Thoracic aorta (tissue), 2 donors: ENCODE results near the gene CHMP4B. TPM values are rescaled to one million over a fixed set of nuclear protein-coding genes. Genes with fewer than 3 reads are reported as not detected.

ENCODE experiments used
- ATAC-seq: fragments of 150-250 bp; one replicate; pipeline ENCODE4 v1.8.0; 2017; ENCODE audit warnings: low read depth; ENCODE audit not compliant: insufficient number of reproducible peaks, low FRiP score
- DNase-seq: peaks from one replicate; pipeline ENCODE4 v3.0.0-alpha.2; 2020; ENCODE audit warnings: low spot score
- H3K27ac ChIP-seq, 2 donors: fragments of 200-600 bp; sonication (generic); 1 replicate in 1 of 2; 2 replicates in 1 of 2; pipeline ENCODE4 v1.5.1; 2016; ENCODE audit warnings: mild to moderate bottlenecking in 2 of 2, moderate library complexity in 2 of 2
- H3K27me3 ChIP-seq: fragments of 200-600 bp; sonication (generic); replicated peaks from 2 replicates; pipeline ENCODE4 v1.6.0; 2016; ENCODE audit warnings: mild to moderate bottlenecking; ENCODE audit not compliant: insufficient read depth
- H3K36me3 ChIP-seq: fragments of 200-600 bp; sonication (generic); one replicate; pipeline ENCODE4 v1.5.1; 2016
- H3K4me1 ChIP-seq, 2 donors: fragments of 200-600 bp; sonication (generic); 1 replicate in 1 of 2; 2 replicates in 1 of 2; pipeline versions ENCODE4 v1.5.1 to v1.6.0; 2016; ENCODE audit warnings: low read depth in 2 of 2, mild to moderate bottlenecking in 1 of 2; ENCODE audit not compliant: control insufficient read depth in 1 of 2
- H3K4me3 ChIP-seq: fragments of 200-600 bp; sonication (generic); 2 replicates; pipeline ENCODE4 v1.5.1; 2016; ENCODE audit warnings: mild to moderate bottlenecking
- H3K9me3 ChIP-seq: fragments of 200-600 bp; sonication (generic); 2 replicates; pipeline ENCODE4 v1.5.1; 2016
- total RNA-seq, 2 donors: library from RNA; depleted of rRNA; stranded (reverse); fragments of >200 nt; gene quantifications; one replicate each; pipeline versions ENCODE4 v1.1.0 to v1.2.3, GENCODE V29; 2016
- TF ChIP-seq, protein P1 (sequence below): fragments of 200-600 bp; sonication (generic); IDR thresholded peaks from one replicate; pipeline ENCODE4 v1.5.1; 2019; ENCODE audit warnings: antibody characterized with exemption

CHMP4B gene
- total RNA-seq, 2 donors from 2014 or later = 69.5 to 104 TPM

DNA sequence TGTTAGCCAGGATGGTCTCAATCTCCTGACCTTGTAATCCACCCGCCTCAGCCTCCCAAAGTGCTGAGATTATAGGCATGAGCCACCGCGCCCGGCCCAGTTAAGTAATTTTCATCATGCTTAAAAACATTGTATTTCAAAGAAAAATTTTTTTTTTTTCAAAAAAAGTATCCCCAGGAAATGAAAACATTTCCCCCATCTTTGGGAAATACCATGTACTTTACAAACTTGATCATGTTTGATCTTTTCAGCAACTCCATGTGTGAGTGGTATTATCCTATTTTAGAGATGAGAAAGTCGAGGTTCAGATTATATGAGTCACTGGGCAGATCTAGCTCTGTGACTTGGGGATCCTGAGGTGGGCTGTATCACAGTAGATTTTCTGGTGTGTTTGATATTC lies 11.8 kb downstream of the CHMP4B start:
- Histone ChIP-seq H3K4me3 (no peak overlapping the region), H3K9me3 (no peaks in the 10 kb centered on the region), H3K36me3 (no peaks in the 10 kb centered on the region), H3K27me3 (no peaks in the 10 kb centered on the region), H3K27ac (no peak overlapping the region), H3K4me1 (peaks cover 33 to 62% of the 10 kb centered on the region in 2 donors)
- TF ChIP-seq, protein P1, sequence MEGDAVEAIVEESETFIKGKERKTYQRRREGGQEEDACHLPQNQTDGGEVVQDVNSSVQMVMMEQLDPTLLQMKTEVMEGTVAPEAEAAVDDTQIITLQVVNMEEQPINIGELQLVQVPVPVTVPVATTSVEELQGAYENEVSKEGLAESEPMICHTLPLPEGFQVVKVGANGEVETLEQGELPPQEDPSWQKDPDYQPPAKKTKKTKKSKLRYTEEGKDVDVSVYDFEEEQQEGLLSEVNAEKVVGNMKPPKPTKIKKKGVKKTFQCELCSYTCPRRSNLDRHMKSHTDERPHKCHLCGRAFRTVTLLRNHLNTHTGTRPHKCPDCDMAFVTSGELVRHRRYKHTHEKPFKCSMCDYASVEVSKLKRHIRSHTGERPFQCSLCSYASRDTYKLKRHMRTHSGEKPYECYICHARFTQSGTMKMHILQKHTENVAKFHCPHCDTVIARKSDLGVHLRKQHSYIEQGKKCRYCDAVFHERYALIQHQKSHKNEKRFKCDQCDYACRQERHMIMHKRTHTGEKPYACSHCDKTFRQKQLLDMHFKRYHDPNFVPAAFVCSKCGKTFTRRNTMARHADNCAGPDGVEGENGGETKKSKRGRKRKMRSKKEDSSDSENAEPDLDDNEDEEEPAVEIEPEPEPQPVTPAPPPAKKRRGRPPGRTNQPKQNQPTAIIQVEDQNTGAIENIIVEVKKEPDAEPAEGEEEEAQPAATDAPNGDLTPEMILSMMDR = no peak
- ATAC-seq (no peak), DNase-seq (no peak)

DNA sequence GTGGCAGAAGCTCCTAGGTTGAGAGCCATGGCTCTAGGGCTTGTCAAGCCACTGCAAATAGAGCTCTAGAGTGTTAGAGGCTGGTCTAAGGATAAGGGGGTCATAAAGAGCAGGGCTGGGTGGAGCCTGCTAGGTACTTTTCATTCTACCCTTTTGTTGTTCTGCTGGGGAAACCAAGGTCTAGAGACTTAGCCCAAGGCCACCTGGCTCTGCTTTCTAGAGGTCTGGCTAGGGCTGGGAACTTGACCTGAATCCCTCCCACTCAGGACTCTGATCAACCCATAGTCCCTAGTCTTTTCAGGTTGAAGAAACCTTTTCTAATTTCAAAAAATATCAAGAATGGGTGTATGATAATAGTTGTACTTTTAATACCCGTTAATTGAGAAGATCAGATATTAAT lies 13.7 kb downstream of the CHMP4B start:
- Histone ChIP-seq H3K4me3 (no peak overlapping the region), H3K27me3 (no peaks in the 10 kb centered on the region), H3K9me3 (no peaks in the 10 kb centered on the region), H3K27ac (no peak overlapping the region), H3K4me1 (peaks cover 42 to 64% of the 10 kb centered on the region in 2 donors), H3K36me3 (no peaks in the 10 kb centered on the region)
- ATAC-seq (no peak), DNase-seq (no peak)
- TF ChIP-seq, protein P1 = no peak

DNA sequence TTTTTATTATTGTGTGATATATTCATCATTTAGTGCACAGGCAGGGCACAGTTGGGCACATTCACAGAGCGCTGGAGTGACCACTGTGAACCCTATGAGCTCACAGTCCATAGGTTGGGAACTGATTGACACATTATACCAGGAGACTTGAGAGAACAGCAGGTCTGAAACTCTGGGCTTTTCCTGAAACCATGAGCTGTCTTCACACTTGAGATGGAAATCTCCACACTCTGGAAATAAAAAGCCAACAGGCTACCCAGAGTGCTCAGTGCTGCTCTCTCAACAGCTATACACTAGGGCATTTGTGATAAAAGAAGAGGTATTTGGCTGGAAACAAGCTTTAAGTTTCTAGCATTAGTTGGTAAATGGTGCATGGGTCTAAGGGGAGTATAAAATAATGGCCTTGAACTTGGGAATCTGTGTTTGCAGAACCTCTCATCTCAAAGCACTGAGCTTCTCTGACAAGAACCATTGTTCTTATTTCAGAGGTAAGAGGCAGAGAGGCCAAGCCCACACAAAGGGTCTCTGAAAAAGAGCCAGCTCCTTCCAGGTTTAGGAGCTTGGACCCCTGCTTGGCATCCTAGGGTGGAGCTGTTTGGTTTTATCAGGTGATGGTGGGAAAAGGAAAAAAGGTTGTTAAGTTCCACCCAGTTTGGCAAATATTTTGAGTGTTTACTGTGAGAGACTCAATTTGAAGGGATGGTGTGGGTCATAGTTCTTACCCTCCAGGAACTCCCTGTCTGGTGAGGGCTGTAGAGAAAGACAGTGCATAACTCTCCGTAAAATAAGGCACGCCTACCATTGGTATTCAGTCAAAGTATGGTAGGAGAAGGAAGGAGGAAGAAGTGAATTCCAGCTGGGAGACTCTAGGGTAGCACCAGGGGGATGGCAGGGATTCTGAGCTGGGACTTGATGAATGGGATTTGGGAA lies 14.5 kb downstream of the CHMP4B start:
- TF ChIP-seq, protein P1 = no peak
- no peaks in the 10 kb centered on the region for H3K36me3 ChIP-seq
- DNase-seq (no peak), ATAC-seq (no peak)
- peak overlapping the region; percentile 40 to 74 for H3K27ac ChIP-seq
- H3K4me1 ChIP-seq = peaks cover 46 to 64% of the 10 kb centered on the region in 2 donors
- no peaks in the 10 kb centered on the region for H3K9me3 ChIP-seq
- H3K27me3 ChIP-seq = no peaks in the 10 kb centered on the region
- no peak overlapping the region for H3K4me3 ChIP-seq

DNA sequence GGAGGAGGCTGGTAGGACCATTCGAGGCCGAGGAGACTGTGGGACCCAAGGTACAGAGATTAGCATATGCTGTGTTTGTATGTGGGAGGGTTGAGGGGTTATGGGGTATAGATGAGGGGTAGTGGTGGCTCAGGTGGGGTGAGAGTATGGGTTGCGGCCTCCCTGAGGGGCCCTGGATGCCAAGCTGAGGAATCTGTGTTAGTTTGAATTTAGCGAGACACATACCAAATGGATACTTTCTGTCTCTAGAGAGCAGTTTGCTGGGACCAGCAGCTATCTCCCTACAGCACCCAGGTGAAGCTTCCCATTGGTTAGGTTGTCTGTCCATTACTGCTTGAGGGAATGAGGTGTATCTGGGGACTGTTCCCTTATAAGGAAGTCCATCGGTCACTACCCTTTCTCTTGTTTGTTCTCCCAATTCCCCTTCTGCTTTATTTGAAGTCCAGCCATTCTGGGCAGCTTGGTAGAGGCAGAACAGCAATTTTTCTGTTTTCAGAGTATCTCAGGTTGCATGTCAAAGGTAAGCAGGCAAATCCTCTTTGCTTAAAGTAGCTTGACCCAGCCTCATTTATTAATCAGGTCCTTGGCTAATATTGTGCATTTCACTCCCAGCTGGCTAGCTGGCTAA lies 15.2 kb downstream of the CHMP4B start:
- no peak for DNase-seq

DNA sequence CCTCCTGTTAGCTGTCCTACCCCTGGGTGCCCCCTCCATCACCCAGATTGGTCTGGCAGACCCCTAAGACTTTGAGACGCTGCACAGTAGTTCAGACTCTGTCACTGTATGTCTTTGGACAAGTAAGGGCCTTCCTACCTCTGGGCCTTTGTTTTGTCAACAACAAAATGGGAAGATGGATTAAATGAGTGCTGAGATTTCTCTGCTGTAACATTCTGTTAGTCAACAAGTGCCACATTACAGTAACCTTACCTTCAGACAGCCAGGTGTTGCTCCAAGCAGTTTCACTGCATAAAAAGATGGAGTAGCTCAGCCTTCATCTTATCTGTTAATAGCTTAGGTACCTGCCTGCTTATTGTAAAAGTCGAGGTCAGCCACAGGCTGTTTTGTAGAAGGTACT lies 16.0 kb downstream of the CHMP4B start:
- no peak for DNase-seq
- TF ChIP-seq, protein P1 = no peak
- no peaks in the 10 kb centered on the region for H3K36me3 ChIP-seq
- no peak overlapping the region for H3K4me3 ChIP-seq
- peaks cover 47 to 70% of the 10 kb centered on the region in 2 donors for H3K4me1 ChIP-seq
- ATAC-seq = no peak
- H3K27ac ChIP-seq = peak overlapping the region; percentile 40 to 74
- H3K9me3 ChIP-seq = no peaks in the 10 kb centered on the region
- H3K27me3 ChIP-seq = no peaks in the 10 kb centered on the region

More for the DNA sequence above, 15.2 kb downstream of the CHMP4B start:
- Histone ChIP-seq H3K36me3 (no peaks in the 10 kb centered on the region), H3K9me3 (no peaks in the 10 kb centered on the region), H3K27ac (peak overlapping the region; percentile 40 to 74), H3K4me1 (peaks cover 42 to 64% of the 10 kb centered on the region in 2 donors), H3K4me3 (no peak overlapping the region), H3K27me3 (no peaks in the 10 kb centered on the region)
- TF ChIP-seq, protein P1 = no peak
- no peak for ATAC-seq
